ENCODE data around the gene APOBEC3C. TPM values are rescaled to one million over a fixed set of nuclear protein-coding genes. Genes with fewer than 3 reads are reported as not detected.
"Not testable (repeated sequence)": the region's sequence is repeated elsewhere in the genome, so short reads cannot be mapped to it uniquely, and the experiment has no call there.

The APOBEC3C gene
- total RNA-seq, 1 donor from 2014 or later: 9.5 TPM

GRCh38 chr22:39039306-39040126 lies 25.5 kb downstream of the APOBEC3C start:
- no peak overlapping the region for H3K27ac Mint-ChIP-seq (ENCODE audit: unreplicated experiment)
- H3K4me3 Mint-ChIP-seq: peak overlapping the region; percentile 74

GRCh38 chr22:39040155-39040537 lies 26.1 kb downstream of the APOBEC3C start:
- not testable (repeated sequence) for H3K9me3 Mint-ChIP-seq; H3K36me3 Mint-ChIP-seq (ENCODE audit: low read depth); H3K27me3 Mint-ChIP-seq (ENCODE audit: low read depth); DNase-seq (ENCODE audit: low read depth, low spot score); H3K27ac Mint-ChIP-seq (ENCODE audit: unreplicated experiment)
- H3K4me1 Mint-ChIP-seq: peaks cover 37% of the 10 kb centered on the region
- peak overlapping the region; percentile 74 for H3K4me3 Mint-ChIP-seq

More at GRCh38 chr22:39039306-39040126, 25.5 kb downstream of the APOBEC3C start:
- DNase-seq (ENCODE audit: low read depth, low spot score): no peak
- Mint-ChIP-seq H3K36me3 (ENCODE audit: low read depth) (no peaks in the 10 kb centered on the region), H3K4me1 (peaks cover 33% of the 10 kb centered on the region), H3K27me3 (ENCODE audit: low read depth) (no peaks in the 10 kb centered on the region), H3K9me3 (no peaks in the 10 kb centered on the region)
- TF ChIP-seq, protein P1, sequence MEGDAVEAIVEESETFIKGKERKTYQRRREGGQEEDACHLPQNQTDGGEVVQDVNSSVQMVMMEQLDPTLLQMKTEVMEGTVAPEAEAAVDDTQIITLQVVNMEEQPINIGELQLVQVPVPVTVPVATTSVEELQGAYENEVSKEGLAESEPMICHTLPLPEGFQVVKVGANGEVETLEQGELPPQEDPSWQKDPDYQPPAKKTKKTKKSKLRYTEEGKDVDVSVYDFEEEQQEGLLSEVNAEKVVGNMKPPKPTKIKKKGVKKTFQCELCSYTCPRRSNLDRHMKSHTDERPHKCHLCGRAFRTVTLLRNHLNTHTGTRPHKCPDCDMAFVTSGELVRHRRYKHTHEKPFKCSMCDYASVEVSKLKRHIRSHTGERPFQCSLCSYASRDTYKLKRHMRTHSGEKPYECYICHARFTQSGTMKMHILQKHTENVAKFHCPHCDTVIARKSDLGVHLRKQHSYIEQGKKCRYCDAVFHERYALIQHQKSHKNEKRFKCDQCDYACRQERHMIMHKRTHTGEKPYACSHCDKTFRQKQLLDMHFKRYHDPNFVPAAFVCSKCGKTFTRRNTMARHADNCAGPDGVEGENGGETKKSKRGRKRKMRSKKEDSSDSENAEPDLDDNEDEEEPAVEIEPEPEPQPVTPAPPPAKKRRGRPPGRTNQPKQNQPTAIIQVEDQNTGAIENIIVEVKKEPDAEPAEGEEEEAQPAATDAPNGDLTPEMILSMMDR (conservative IDR thresholded peaks at IDR 0.05): no peak

- H3K4me3 Mint-ChIP-seq: peak within 1 kb of the TSS; percentile 78
- TF ChIP-seq, protein P1 (conservative IDR thresholded peaks at IDR 0.05): peak; percentile 17
- not testable (repeated sequence) for H3K36me3 Mint-ChIP-seq (ENCODE audit: low read depth); H3K9me3 Mint-ChIP-seq; H3K27ac Mint-ChIP-seq (ENCODE audit: unreplicated experiment); H3K27me3 Mint-ChIP-seq (ENCODE audit: low read depth)
- DNase-seq (ENCODE audit: low read depth, low spot score): peak; percentile 30
- H3K4me1 Mint-ChIP-seq: peaks cover 43% of the 10 kb centered on the region
Observed at GRCh38 chr22:39040538-39041296, 26.7 kb downstream of the APOBEC3C start, which contains the start of gene APOBEC3F. Gene APOBEC3F, plus strand, starts transcription at chr22:39040864. Its CDS starts 97 bp downstream, at chr22:39040961.

GRCh38 chr22:39041908-39042307 lies 27.9 kb downstream of the APOBEC3C start:
- Mint-ChIP-seq H3K36me3 (ENCODE audit: low read depth) (no peaks in the 10 kb centered on the region), H3K4me3 (peak overlapping the region; percentile 51), H3K9me3 (no peaks in the 10 kb centered on the region), H3K27me3 (ENCODE audit: low read depth) (no peaks in the 10 kb centered on the region), H3K4me1 (peaks cover 53% of the 10 kb centered on the region), H3K27ac (ENCODE audit: unreplicated experiment) (peak overlapping the region; percentile 43)
- no peak for DNase-seq (ENCODE audit: low read depth, low spot score)
- TF ChIP-seq, protein P1 (conservative IDR thresholded peaks at IDR 0.05): no peak

DNA sequence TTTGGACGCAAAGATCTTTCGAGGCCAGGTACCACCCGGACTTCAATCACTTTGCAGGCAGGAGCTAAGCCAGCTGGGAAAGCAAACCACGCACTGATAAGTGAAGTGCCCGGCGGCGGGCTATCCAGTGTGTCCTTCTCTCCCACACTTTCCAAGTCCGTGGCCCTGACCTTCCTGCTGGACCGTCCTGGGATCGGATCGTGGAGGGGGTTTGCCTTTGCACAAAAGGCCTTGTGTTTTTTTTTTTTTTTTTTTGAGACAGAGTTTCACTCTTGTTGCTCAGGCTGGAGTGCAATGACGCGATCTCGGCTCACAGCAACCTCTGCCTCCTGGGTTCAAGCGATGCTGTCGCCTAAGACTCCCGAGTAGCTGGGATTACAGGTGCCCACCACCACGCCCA lies 29.0 kb downstream of the APOBEC3C start:
- not testable (repeated sequence) for H3K4me3 Mint-ChIP-seq; H3K27me3 Mint-ChIP-seq (ENCODE audit: low read depth); H3K9me3 Mint-ChIP-seq; H3K27ac Mint-ChIP-seq (ENCODE audit: unreplicated experiment); H3K36me3 Mint-ChIP-seq (ENCODE audit: low read depth); DNase-seq (ENCODE audit: low read depth, low spot score)
- peaks cover 55% of the 10 kb centered on the region for H3K4me1 Mint-ChIP-seq

DNA sequence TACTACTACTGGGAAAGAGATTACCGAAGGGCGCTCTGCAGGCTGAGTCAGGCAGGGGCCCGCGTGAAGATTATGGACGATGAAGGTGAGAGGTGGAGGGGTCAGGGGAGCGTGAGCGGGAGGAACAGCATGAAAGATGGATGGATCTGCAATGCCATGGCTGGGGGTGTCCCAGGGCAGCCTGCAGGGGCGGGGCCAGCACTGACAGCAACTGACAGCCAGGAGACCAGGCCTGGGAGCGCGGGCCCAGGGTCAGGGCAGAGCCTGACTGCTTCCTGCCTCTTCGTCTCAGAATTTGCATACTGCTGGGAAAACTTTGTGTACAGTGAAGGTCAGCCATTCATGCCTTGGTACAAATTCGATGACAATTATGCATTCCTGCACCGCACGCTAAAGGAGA lies 31.1 kb downstream of the APOBEC3C start:
- peaks cover 36% of the 10 kb centered on the region for H3K4me1 Mint-ChIP-seq
- not testable (repeated sequence) for H3K36me3 Mint-ChIP-seq (ENCODE audit: low read depth); DNase-seq (ENCODE audit: low read depth, low spot score); H3K9me3 Mint-ChIP-seq; H3K4me3 Mint-ChIP-seq; H3K27ac Mint-ChIP-seq (ENCODE audit: unreplicated experiment); H3K27me3 Mint-ChIP-seq (ENCODE audit: low read depth)

DNA sequence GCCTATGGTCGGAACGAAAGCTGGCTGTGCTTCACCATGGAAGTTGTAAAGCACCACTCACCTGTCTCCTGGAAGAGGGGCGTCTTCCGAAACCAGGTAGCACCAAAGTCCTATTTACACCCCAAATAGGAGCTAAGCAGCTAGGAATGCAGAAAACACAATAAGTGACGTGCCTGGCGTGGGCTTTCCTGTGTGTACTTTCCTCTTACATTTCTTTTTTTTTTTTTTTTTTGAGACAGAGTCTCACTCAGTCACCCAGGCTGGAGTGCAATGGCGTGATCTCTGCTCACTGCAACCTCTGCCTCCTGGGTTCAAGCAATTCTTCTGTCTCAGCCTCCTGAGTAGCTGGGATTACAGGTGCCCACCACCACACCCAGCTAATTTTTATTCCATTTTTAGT lies 35.4 kb downstream of the APOBEC3C start:
- not testable (repeated sequence) for H3K27me3 Mint-ChIP-seq (ENCODE audit: low read depth); H3K27ac Mint-ChIP-seq (ENCODE audit: unreplicated experiment); H3K4me3 Mint-ChIP-seq; DNase-seq (ENCODE audit: low read depth, low spot score); H3K36me3 Mint-ChIP-seq (ENCODE audit: low read depth); H3K9me3 Mint-ChIP-seq
- peaks cover 24% of the 10 kb centered on the region for H3K4me1 Mint-ChIP-seq

- not testable (repeated sequence) for H3K27me3 Mint-ChIP-seq (ENCODE audit: low read depth)
Observed at GRCh38 chr22:39051844-39052495, 37.9 kb downstream of the APOBEC3C start.

More at GRCh38 chr22:39051844-39052495, 37.9 kb downstream of the APOBEC3C start:
- DNase-seq (ENCODE audit: low read depth, low spot score); H3K4me3 Mint-ChIP-seq; H3K4me1 Mint-ChIP-seq; H3K9me3 Mint-ChIP-seq; H3K27ac Mint-ChIP-seq (ENCODE audit: unreplicated experiment); H3K36me3 Mint-ChIP-seq (ENCODE audit: low read depth): not testable (repeated sequence)

Measured in neural crest cell (in vitro differentiated cells).